ENCODE results near the gene FLVCR2.

The FLVCR2 gene

DNA sequence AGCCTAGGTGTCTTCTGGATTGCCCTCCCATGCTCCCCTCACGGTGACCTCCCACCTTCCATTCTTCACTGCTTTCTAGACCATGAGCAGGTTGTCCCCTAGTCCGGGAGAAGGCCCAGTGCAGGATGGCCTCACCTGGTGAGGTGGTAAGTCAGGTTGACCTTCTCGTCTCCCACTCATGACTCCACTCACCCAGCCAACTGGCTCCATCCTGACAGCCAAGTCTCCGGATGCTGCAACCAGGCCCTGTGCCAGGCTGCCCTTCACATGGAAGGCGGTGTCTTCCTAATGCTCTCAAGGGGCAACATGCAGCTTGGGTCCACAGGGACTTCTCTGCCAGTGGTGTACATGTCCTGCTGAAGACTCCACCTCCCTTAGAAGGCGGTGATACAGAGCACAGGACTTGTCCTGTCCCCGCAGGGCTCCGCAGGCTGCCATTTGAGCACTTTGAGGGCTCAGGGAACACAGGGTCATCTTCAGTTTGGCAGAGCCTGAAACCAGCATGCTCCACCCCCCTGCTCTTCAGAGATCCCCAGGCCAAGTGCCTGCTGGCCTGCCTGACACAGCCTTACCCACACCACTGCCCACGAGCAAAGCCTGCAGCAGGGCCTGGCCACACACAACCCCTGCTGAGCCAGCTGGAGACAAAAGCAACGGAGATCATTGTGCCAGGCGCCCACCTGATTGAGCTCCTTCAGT lies 30.7 kb upstream of the FLVCR2 start:
- no peak for DNase-seq (ENCODE audit: extremely low read depth, low read depth)
- TF ChIP-seq, protein P1, sequence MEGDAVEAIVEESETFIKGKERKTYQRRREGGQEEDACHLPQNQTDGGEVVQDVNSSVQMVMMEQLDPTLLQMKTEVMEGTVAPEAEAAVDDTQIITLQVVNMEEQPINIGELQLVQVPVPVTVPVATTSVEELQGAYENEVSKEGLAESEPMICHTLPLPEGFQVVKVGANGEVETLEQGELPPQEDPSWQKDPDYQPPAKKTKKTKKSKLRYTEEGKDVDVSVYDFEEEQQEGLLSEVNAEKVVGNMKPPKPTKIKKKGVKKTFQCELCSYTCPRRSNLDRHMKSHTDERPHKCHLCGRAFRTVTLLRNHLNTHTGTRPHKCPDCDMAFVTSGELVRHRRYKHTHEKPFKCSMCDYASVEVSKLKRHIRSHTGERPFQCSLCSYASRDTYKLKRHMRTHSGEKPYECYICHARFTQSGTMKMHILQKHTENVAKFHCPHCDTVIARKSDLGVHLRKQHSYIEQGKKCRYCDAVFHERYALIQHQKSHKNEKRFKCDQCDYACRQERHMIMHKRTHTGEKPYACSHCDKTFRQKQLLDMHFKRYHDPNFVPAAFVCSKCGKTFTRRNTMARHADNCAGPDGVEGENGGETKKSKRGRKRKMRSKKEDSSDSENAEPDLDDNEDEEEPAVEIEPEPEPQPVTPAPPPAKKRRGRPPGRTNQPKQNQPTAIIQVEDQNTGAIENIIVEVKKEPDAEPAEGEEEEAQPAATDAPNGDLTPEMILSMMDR (IDR thresholded peaks at IDR 0.05; ENCODE audit: low read depth, low read length), result no peak

DNA sequence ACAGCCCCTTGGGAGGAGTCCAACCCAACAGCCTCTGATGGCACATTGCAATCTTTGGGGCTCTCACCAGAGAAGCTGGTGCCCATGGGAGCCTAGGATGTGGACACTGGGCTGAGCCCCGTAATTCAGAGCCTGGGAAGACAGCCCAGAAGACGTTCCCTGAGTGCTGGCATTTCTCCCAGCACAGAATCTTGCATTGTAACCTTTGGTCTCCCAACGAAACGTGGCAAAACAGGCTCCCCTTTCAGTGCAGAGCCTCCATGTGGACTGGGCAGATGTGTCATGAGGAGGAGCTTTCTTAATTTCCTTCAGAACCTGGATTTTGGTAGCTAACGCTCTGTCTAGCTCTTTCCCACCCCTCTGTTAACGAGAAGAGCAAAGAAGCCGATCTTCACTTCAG lies 29.9 kb upstream of the FLVCR2 start:
- TF ChIP-seq, protein P1 (IDR thresholded peaks at IDR 0.05; ENCODE audit: low read depth, low read length), result no peak
- DNase-seq (ENCODE audit: extremely low read depth, low read depth), result no peak

DNA sequence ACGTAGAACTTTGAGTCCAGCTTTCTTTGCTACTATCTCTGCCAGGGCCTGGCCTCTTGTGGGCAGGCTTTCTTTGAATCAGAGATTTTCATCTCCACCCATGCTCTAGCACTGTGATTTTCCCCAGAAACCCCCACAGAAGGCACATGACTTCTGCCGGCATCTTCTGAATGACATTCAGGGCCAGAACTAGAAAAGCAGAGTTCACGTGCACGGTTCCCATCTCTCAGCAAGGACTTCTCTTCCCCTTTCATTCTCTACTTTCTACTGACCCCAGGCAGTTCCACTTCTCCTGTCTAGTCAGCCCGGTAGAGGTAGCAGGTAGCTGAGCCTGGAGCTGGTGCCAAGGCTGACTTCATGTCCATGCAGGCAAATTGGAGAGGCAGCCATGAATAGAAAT lies 29.3 kb upstream of the FLVCR2 start:
- TF ChIP-seq, protein P1 (IDR thresholded peaks at IDR 0.05; ENCODE audit: low read depth, low read length), result no peak
- DNase-seq (ENCODE audit: extremely low read depth, low read depth), result no peak

DNA sequence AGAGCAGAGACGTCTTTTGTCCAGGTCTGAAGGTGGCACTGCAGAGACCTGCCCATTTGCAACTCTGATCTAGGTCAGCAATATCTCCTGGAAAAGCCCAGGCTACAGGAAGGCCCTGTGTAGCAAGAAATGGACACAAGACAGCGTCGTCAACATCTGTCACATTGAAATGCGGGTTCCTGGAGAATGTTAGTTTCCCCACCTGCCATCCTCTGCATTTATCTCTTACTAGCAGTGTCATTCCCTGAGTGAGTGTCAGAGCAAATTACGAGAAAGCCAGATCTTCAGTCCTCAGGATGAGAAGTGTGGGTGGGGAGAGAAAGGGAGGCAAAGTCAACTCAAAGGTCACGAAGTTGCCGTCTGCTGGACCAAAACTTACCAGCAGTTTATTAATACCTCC lies 27.4 kb upstream of the FLVCR2 start:
- no peak for DNase-seq (ENCODE audit: extremely low read depth, low read depth)
- TF ChIP-seq, protein P1 (IDR thresholded peaks at IDR 0.05; ENCODE audit: low read depth, low read length), result no peak

DNA sequence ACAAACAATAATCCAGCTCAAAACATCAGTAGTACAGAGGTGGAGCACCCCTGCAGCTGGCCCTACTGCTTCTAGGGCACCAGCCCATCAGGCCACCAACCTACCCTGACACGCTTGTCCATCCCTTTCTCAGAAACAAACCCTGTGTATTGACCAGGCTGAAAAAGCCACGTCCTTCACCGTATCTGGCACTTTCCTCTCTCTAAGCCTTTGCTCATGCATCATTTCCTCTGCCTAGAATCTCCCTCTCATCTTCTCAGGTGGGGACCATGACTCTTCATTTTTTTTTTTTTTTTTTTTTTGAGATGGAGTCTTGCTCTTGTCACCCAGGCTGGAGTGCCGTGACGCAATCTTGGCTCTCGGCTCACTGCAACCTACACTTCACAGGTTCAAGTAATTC lies 25.3 kb upstream of the FLVCR2 start:
- TF ChIP-seq, protein P1 (IDR thresholded peaks at IDR 0.05; ENCODE audit: low read depth, low read length), result no peak

DNA sequence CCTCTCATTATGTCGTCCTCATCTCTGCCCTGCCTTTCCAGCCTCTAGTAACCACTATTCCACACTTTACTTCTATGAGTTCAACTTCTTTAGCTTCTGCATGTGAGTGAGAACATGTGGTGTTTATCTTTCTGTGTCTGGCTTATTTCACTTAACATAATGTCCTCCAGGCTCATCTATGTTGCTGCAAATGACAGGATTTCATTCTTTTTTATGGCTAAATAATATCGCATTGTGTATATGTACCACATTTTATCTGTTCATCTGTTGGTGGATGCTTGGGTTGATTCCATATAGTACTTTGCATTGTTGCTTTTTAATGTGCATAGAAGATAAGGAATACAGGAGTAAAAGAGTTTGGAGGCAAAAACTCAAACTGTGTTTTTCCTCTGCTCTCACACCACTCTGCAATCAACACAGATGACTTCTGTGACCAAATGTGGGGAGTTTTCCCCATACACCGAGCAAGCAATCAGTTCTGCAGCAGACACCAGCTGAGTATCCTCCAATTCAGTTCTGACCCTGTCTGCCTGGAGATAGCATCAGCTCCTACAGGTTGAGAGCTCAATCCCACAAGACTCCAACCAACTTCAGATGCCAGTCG lies 24.6 kb upstream of the FLVCR2 start:
- no peak for DNase-seq (ENCODE audit: extremely low read depth, low read depth)
- TF ChIP-seq, protein P1 (IDR thresholded peaks at IDR 0.05; ENCODE audit: low read depth, low read length), result no peak

More for the DNA sequence above, 25.3 kb upstream of the FLVCR2 start:
- DNase-seq (ENCODE audit: extremely low read depth, low read depth), result no peak

DNA sequence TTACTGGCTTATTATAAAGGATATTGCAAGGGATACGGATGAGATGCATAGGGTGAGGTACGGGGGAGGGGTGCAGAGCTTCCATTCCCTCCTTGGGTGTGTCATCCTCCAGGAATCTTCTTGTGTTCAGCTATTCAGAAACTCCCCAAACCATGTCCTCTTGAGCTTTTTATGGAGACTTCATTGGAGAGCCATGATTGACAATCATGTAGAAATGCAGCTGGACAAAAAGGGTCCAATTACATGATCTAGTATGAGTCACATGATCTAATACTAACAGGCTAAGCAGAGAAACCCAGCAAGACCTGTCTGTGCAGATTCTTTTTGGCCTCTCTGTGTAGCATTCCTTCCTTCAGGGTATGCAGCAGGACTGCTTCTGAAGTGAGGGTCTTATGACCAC lies 23.9 kb upstream of the FLVCR2 start:
- TF ChIP-seq, protein P1 (IDR thresholded peaks at IDR 0.05; ENCODE audit: low read depth, low read length), result no peak
- no peak for DNase-seq (ENCODE audit: extremely low read depth, low read depth)

All from AG09319 (cell line).